C4-2B (cell line): Measurements from ENCODE around the gene GPR160.

Experiments used
- H3K27ac ChIP-seq: fragments of 450-650 bp; 2 replicates; pipeline ENCODE4 v1.5.1; 2017
- CTCF ChIP-seq: fragments of 450-650 bp; conservative IDR thresholded peaks from 2 replicates; pipeline ENCODE4 v1.5.1; 2017; ENCODE audit warnings: mild to moderate bottlenecking
- ZFX ChIP-seq: fragments of 450-650 bp; IDR thresholded peaks from 2 replicates; pipeline ENCODE4 v1.6.1; 2017

The GPR160 gene

DNA sequence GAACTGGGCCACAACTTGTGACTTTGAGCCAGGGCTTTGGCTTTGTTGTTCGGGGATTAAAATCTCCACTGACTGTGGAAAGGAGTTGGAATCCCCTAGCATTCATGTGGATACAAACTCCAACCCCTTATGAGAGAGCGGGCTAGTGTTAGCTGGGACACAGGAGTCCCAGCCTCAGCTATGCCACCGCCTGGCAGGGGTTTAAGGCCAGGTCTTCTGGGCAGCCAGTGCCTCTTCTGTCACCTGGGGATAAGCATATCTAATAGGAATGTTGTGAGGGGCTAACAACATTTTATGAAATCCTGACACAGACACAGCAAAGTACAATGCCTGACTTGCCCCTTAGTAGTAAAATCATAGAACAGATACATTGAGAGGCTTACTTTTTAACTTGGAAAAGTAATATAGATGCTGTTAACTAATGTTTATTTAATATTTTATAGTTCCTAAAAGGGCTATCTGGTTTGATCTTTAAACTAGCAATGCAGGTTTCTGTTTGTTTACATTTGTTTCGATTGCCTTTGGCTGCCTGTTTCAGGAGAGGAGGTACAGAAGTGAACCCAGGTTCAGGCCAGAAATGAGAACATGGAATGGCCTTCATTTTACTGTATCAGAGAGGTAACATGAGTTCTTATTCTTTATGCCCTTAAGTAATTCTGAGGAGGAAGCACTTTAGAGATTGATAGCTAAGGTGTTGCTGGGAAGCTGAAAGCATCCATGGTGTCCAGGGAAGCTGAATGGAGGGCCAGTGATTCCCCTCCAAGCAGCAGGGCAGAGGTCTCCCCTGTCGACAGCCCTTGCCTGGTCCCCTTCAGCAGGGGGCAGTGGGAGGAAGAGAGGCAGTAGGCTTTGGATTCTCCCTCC lies 8.7 kb downstream of the GPR160 start:
- TF ChIP-seq ZFX (no peak), CTCF (no peak)
- H3K27ac ChIP-seq = peak overlapping the region; percentile 96

- no peak for TF ChIP-seq CTCF
- no peak for TF ChIP-seq ZFX
- peak overlapping the region; percentile 96 for H3K27ac ChIP-seq
Measured at GRCh38 chr3:170047133-170047404, 9.3 kb downstream of the GPR160 start.

GRCh38 chr3:170049146-170050000 lies 11.6 kb downstream of the GPR160 start:
- peak overlapping the region; percentile 46 for H3K27ac ChIP-seq
- TF ChIP-seq CTCF (no peak), ZFX (no peak)

GRCh38 chr3:170050753-170051152 lies 13.0 kb downstream of the GPR160 start:
- TF ChIP-seq CTCF (no peak), ZFX (no peak)
- no peak overlapping the region for H3K27ac ChIP-seq

- TF ChIP-seq CTCF (no peak), ZFX (no peak)
Measured at GRCh38 chr3:170052398-170052797, 14.6 kb downstream of the GPR160 start.

GRCh38 chr3:170054204-170054603 lies 16.4 kb downstream of the GPR160 start:
- H3K27ac ChIP-seq = no peak overlapping the region
- TF ChIP-seq ZFX (no peak), CTCF (peak; percentile 39)

More at GRCh38 chr3:170052398-170052797, 14.6 kb downstream of the GPR160 start:
- H3K27ac ChIP-seq = no peak overlapping the region

GRCh38 chr3:170055209-170055608 lies 17.4 kb downstream of the GPR160 start:
- H3K27ac ChIP-seq = no peak overlapping the region
- TF ChIP-seq ZFX (no peak), CTCF (no peak)
